Measurements from ENCODE around the gene HESX1. TPM values are rescaled to one million over a fixed set of nuclear protein-coding genes. Genes with fewer than 3 reads are reported as not detected.

HESX1 gene
- total and polyA plus RNA-seq, 2 of the 8 experiments (the other 6 are each of a cell fraction or from before 2014, with no cell fraction given): 7.1 to 12.0 TPM

GRCh38 chr3:57152151-57153143 lies 47.3 kb downstream of the HESX1 start:
- Histone ChIP-seq H3K4me3 (ENCODE audit: extremely low read depth in 1 of 4, insufficient read depth in 2 of 4, low read depth in 3 of 4, low read length in 4 of 4) (no peak overlapping the region), H3K18ac (ENCODE audit: extremely low read depth, low read length) (0 out of 2 replicates have a peak overlapping the region, but pooled peaks have one; percentile 21), H3K9ac (replicated peaks in 1 of 4; ENCODE audit: extremely low read depth in 1 of 4, low read depth in 3 of 4, low read length in 3 of 4) (no peak overlapping the region), H3K4me1 (replicated peaks in 1 of 4; ENCODE audit: control insufficient read depth in 3 of 4, insufficient read depth in 4 of 4, low read length in 3 of 4) (peaks cover 7 to 19% (median 9%) of the 10 kb centered on the region in 4 experiments), H2BK12ac (ENCODE audit: low read depth, low read length) (no peak overlapping the region), H3K27me3 (replicated peaks in 1 of 4; ENCODE audit: control insufficient read depth in 3 of 4, extremely low read depth in 1 of 4, insufficient read depth in 3 of 4, low read length in 3 of 4) (peaks cover 0 to 7% (median 3%) of the 10 kb centered on the region in 4 experiments; a peak in 4 of 7 replicates), H3K27ac (ENCODE audit: low read depth, low read length) (no peak overlapping the region), H4K20me1 (replicated peaks in 1 of 2; ENCODE audit: control insufficient read depth in 1 of 2, insufficient read depth in 2 of 2, low read length in 2 of 2) (peaks cover 0 to 19% of the 10 kb centered on the region in 2 experiments), H4K5ac (ENCODE audit: insufficient read length, low read depth, low read length) (no peak overlapping the region), H3K79me2 (ENCODE audit: control insufficient read depth in 1 of 2, insufficient read depth in 2 of 2, low read length in 2 of 2) (peaks cover 3 to 38% of the 10 kb centered on the region in 2 experiments; a peak in 3 of 4 replicates), H2BK5ac (ENCODE audit: low read depth, low read length) (no peak overlapping the region; the same call in 1 of the 2 replicates), H2AK5ac (ENCODE audit: low read depth, low read length) (no peak overlapping the region), H3K79me1 (ENCODE audit: low read depth, low read length) (0 out of 2 replicates have a peak, but pooled peaks cover 2% of the 10 kb centered on the region), H3K23ac (ENCODE audit: insufficient read length) (no peak overlapping the region), H3K4me2 (ENCODE audit: insufficient read depth in 1 of 2, low read depth in 2 of 2, low read length in 2 of 2) (peak overlapping the region in 1 of 2 experiments; percentile 10; a peak in 2 of 4 replicates), H2BK20ac (ENCODE audit: low read length) (no peak overlapping the region), H2AFZ (ENCODE audit: low read length) (no peak overlapping the region), H3K14ac (ENCODE audit: insufficient read length) (no peak overlapping the region), H4K8ac (ENCODE audit: extremely low read depth, insufficient read depth, low read length) (no peak overlapping the region), H3K4ac (replicated peaks; ENCODE audit: insufficient read length, low read depth, low read length) (no peak overlapping the region), H3K36me3 (ENCODE audit: control insufficient read depth in 2 of 4, insufficient read depth in 4 of 4, low read length in 3 of 4) (no peaks in the 10 kb centered on the region), H2BK120ac (replicated peaks; ENCODE audit: low read depth, low read length) (no peak overlapping the region), H3K56ac (replicated peaks; ENCODE audit: insufficient read length, low read depth, low read length) (no peak overlapping the region), H3K9me3 (ENCODE audit: insufficient read depth in 2 of 2, low read depth in 1 of 2, low read length in 1 of 2) (no peaks in the 10 kb centered on the region), H4K91ac (replicated peaks; ENCODE audit: insufficient read length, low read length) (no peak overlapping the region), H2BK15ac (ENCODE audit: low read length) (no peak overlapping the region), H3K23me2 (ENCODE audit: low read depth, low read length) (no peaks in the 10 kb centered on the region)
- CTCF ChIA-PET (ENCODE audit: partially characterized antibody): interaction anchor here (0.7 to 1.9 kb wide), 8 partner anchors 9 to 52 kb away, joined by 3 to 7 read pairs (median 4); no protein-coding TSS in a partner anchor
- FAIRE-seq (no peak), DNase-seq (ENCODE audit: low read depth in 1 of 2, low spot score in 2 of 2) (no peak)
- POLR2A ChIA-PET (ENCODE audit: partially characterized antibody): interaction anchor here (0.5 to 1.4 kb wide), 3 partner anchors 10 to 47 kb away, joined by 3 to 4 read pairs (median 3); partner anchors contain the start of gene HESX1
- WGBS, 2 experiments (ENCODE audit: extremely low coverage in 1 of 2, insufficient coverage in 1 of 2, insufficient read length in 1 of 2, insufficient replicate concordance in 2 of 2, low coverage in 1 of 2, low lambda C conversion rate in 2 of 2, missing lambda C conversion rate in 1 of 2): 68% methylated on average over 19 of the region's 19 CpGs; no CpG with 5 or more reads in 1 of the 2 experiments
- no peak for TF ChIP-seq ASH2L (IDR thresholded peaks at IDR 0.05; ENCODE audit: low read length)
- TF ChIP-seq CTCF (IDR thresholded peaks at IDR 0.05; ENCODE audit: control extremely low read depth in 1 of 3, insufficient read depth in 1 of 3, low read depth in 1 of 3, low read length in 3 of 3): peak in 1 of 3 experiments; percentile 6; a peak in 1 of 4 replicates
- no peak for TF ChIP-seq SP2 (IDR thresholded peaks at IDR 0.05; ENCODE audit: low read length)
- TF ChIP-seq TCF12 (IDR thresholded peaks at IDR 0.05; ENCODE audit: low read depth, low read length): no peak
- TF ChIP-seq TEAD4 (IDR thresholded peaks at IDR 0.05; ENCODE audit: low read depth, low read length): peak; percentile 49; the same call in 1 of the 2 replicates
- TF ChIP-seq, protein P1, sequence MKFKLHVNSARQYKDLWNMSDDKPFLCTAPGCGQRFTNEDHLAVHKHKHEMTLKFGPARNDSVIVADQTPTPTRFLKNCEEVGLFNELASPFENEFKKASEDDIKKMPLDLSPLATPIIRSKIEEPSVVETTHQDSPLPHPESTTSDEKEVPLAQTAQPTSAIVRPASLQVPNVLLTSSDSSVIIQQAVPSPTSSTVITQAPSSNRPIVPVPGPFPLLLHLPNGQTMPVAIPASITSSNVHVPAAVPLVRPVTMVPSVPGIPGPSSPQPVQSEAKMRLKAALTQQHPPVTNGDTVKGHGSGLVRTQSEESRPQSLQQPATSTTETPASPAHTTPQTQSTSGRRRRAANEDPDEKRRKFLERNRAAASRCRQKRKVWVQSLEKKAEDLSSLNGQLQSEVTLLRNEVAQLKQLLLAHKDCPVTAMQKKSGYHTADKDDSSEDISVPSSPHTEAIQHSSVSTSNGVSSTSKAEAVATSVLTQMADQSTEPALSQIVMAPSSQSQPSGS (IDR thresholded peaks at IDR 0.05; ENCODE audit: low read length): no peak

All from H1 (cell line).